Fibroblast of lung (primary cell): Measurements from ENCODE around the gene LPCAT3. TPM values are rescaled to one million over a fixed set of nuclear protein-coding genes. Genes with fewer than 3 reads are reported as not detected.

Experiments
- DNase-seq, 2 donors: peaks; one replicate each; pipeline versions ENCODE4 v3.0.0 to v3.0.0-alpha.2; 2010; ENCODE audit warnings: low read depth in 2 of 2
- H2AFZ ChIP-seq: 2 replicates; pipeline ENCODE4 v1.5.1; 2012; ENCODE audit warnings: low read length, control low read depth, inconsistent platforms
- H3K27ac ChIP-seq: 2 replicates; pipeline ENCODE4 v1.5.1; 2011; ENCODE audit warnings: low read length, control low read depth; ENCODE audit not compliant: insufficient read depth
- H3K27me3 ChIP-seq: 2 replicates; pipeline ENCODE4 v1.5.1; 2011; ENCODE audit warnings: mild to moderate bottlenecking, low read length; ENCODE audit not compliant: control insufficient read depth, insufficient read depth
- H3K36me3 ChIP-seq: 2 replicates; pipeline ENCODE4 v1.5.1; 2011; ENCODE audit warnings: low read length; ENCODE audit not compliant: control insufficient read depth, insufficient read depth
- H3K4me1 ChIP-seq: 2 replicates; pipeline ENCODE4 v1.5.1; 2011; ENCODE audit warnings: low read length; ENCODE audit not compliant: control insufficient read depth, insufficient read depth; ENCODE audit errors: extremely low read depth
- H3K4me2 ChIP-seq: 2 replicates; pipeline ENCODE4 v1.5.1; 2011; ENCODE audit warnings: low read length, control low read depth; ENCODE audit not compliant: insufficient read depth; ENCODE audit errors: extremely low read depth
- H3K4me3 ChIP-seq, 4 experiments: fragments of 200-600 bp in 1 of 4; sonication (generic) in 1 of 4; replicated peaks in 1 of 4; 2 replicates each; pipeline ENCODE4 v1.5.1; 2011 to 2016; ENCODE audit warnings: low read length in 4 of 4, low read depth in 3 of 4, mild to moderate bottlenecking in 3 of 4, control low read depth in 2 of 4, inconsistent platforms in 1 of 4, mixed read lengths in 1 of 4; ENCODE audit not compliant: insufficient read depth in 1 of 4; ENCODE audit errors: control extremely low read depth in 1 of 4
- H3K79me2 ChIP-seq: 2 replicates; pipeline ENCODE4 v1.5.1; 2012; ENCODE audit warnings: mild to moderate bottlenecking, low read length, inconsistent platforms; ENCODE audit not compliant: control insufficient read depth, insufficient read depth
- H3K9ac ChIP-seq: 2 replicates; pipeline ENCODE4 v1.5.1; 2011; ENCODE audit warnings: mild to moderate bottlenecking, low read length, control low read depth; ENCODE audit not compliant: insufficient read depth
- H3K9me3 ChIP-seq: 2 replicates; pipeline ENCODE4 v1.5.1; 2012; ENCODE audit warnings: low read depth, low read length; ENCODE audit not compliant: control insufficient read depth, insufficient read depth
- H4K20me1 ChIP-seq: 2 replicates; pipeline ENCODE4 v1.5.1; 2011; ENCODE audit warnings: low read length; ENCODE audit not compliant: control insufficient read depth, insufficient read depth; ENCODE audit errors: extremely low read depth
- EZH2 ChIP-seq: IDR thresholded peaks from 2 replicates; pipeline ENCODE4 v1.5.1; 2012; ENCODE audit warnings: low read length, control low read depth, mild to moderate bottlenecking; ENCODE audit errors: missing control alignments
- polyA plus RNA-seq, 2 donors: library from polyadenylated mRNA; depleted of rRNA in 1 of 2; stranded (reverse) in 1 of 2; unstranded in 1 of 2; fragments of >200 nt; gene quantifications; 2 replicates each; pipeline ENCODE4 v1.2.1, GENCODE V29; 2011 to 2012; ENCODE audit warnings: missing spikeins in 1 of 2
- total RNA-seq: library from RNA; depleted of rRNA; stranded (reverse); fragments of >200 nt; gene quantifications from 2 replicates; pipeline ENCODE4 v1.2.1, GENCODE V29; 2014
- TF ChIP-seq, protein P1 (sequence below), 2 donors: IDR thresholded peaks in 1 of 2; conservative IDR thresholded peaks in 1 of 2; 1 replicate in 1 of 2; 2 replicates in 1 of 2; pipeline ENCODE4 v1.5.1; 2011 to 2012; ENCODE audit warnings: low read length in 2 of 2, control low read depth in 1 of 2, inconsistent platforms in 1 of 2, low read depth in 1 of 2, mild to moderate bottlenecking in 1 of 2

LPCAT3 gene
- total and polyA plus RNA-seq, 2 donors (not counting 1 experiment from before 2014, with no cell fraction given) = 11.4 to 54.0 TPM

DNA sequence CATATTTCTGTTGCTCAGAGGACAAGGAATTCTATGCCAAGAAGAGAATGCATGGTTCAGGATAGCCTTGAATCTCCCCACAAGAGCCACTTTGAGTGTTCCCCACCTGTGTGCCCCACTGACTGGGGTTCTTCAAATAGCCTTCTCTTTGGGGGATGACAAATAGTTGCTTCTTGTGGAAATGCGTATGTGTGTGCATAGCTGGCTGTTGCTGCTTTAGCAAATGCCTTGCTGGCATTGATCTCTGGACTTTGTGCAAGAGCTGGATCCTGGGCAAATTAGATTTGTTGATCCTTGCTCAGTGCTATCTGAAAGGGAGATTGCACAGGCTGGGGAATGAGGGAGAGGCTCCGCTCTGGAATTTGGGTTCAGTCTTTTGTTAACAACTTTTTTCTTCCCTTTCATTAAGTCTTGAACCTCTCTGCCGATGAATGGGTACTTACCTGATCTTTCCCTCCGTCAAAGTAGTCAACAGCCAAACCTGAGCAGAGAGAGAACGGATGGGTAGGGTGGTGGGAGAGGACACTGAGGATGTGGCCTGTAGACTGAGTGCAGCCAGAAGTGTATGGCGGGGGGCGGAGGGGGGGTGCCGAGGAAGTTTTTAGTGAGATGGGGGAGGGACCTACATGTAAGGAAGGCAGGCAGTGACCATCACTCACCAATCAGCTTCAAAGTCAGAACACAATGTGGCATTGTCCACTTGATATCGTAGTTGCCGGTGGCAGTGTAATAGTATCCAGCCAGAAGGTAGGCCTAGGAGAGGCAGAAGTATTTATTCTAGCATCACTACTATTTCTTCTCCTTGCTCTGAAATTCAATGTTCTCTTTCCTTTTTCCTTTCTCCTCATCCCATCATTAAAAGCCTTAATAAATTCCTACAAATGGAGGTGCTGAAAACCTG is 36.9 kb downstream of the LPCAT3 start:
- H3K4me1 ChIP-seq = no peaks in the 10 kb centered on the region
- TF ChIP-seq, protein P1, sequence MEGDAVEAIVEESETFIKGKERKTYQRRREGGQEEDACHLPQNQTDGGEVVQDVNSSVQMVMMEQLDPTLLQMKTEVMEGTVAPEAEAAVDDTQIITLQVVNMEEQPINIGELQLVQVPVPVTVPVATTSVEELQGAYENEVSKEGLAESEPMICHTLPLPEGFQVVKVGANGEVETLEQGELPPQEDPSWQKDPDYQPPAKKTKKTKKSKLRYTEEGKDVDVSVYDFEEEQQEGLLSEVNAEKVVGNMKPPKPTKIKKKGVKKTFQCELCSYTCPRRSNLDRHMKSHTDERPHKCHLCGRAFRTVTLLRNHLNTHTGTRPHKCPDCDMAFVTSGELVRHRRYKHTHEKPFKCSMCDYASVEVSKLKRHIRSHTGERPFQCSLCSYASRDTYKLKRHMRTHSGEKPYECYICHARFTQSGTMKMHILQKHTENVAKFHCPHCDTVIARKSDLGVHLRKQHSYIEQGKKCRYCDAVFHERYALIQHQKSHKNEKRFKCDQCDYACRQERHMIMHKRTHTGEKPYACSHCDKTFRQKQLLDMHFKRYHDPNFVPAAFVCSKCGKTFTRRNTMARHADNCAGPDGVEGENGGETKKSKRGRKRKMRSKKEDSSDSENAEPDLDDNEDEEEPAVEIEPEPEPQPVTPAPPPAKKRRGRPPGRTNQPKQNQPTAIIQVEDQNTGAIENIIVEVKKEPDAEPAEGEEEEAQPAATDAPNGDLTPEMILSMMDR (conservative IDR thresholded peaks at IDR 0.05 in 1 of 2, IDR thresholded peaks at IDR 0.05 in 1 of 2; ENCODE audit: low read depth in 1 of 2, low read length in 2 of 2) = no peak
- TF ChIP-seq EZH2 = no peak
- no peak overlapping the region for H3K4me3 ChIP-seq
- H3K79me2 ChIP-seq = no peaks in the 10 kb centered on the region
- H3K36me3 ChIP-seq = peaks cover 15% of the 10 kb centered on the region
- no peak overlapping the region for H3K9ac ChIP-seq
- no peaks in the 10 kb centered on the region for H3K27me3 ChIP-seq
- no peak for DNase-seq
- H2AFZ ChIP-seq = no peak overlapping the region
- no peak overlapping the region for H3K27ac ChIP-seq
- no peak overlapping the region for H3K4me2 ChIP-seq
- H4K20me1 ChIP-seq = no peaks in the 10 kb centered on the region
- no peaks in the 10 kb centered on the region for H3K9me3 ChIP-seq

- Histone ChIP-seq H3K36me3 (peaks cover 15% of the 10 kb centered on the region), H3K9me3 (no peaks in the 10 kb centered on the region), H3K4me1 (no peaks in the 10 kb centered on the region), H4K20me1 (no peaks in the 10 kb centered on the region), H3K4me3 (no peak overlapping the region), H3K79me2 (no peaks in the 10 kb centered on the region), H3K9ac (no peak overlapping the region), H3K27me3 (no peaks in the 10 kb centered on the region), H2AFZ (no peak overlapping the region), H3K4me2 (no peak overlapping the region), H3K27ac (no peak overlapping the region)
- no peak for DNase-seq
- TF ChIP-seq, protein P1 (conservative IDR thresholded peaks at IDR 0.05 in 1 of 2, IDR thresholded peaks at IDR 0.05 in 1 of 2; ENCODE audit: low read depth in 1 of 2, low read length in 2 of 2) = no peak
- TF ChIP-seq EZH2 = no peak
Observed at GRCh38 chr12:6980740-6981139, 37.5 kb downstream of the LPCAT3 start.

GRCh38 chr12:6980075-6980474 is 38.2 kb downstream of the LPCAT3 start:
- no peaks in the 10 kb centered on the region for H3K27me3 ChIP-seq
- H3K79me2 ChIP-seq = no peaks in the 10 kb centered on the region
- TF ChIP-seq EZH2 = no peak
- TF ChIP-seq, protein P1 (conservative IDR thresholded peaks at IDR 0.05 in 1 of 2, IDR thresholded peaks at IDR 0.05 in 1 of 2; ENCODE audit: low read depth in 1 of 2, low read length in 2 of 2) = no peak
- no peak overlapping the region for H3K4me2 ChIP-seq
- DNase-seq = no peak
- no peak overlapping the region for H3K4me3 ChIP-seq
- no peaks in the 10 kb centered on the region for H3K4me1 ChIP-seq
- H3K9ac ChIP-seq = no peak overlapping the region
- H3K9me3 ChIP-seq = no peaks in the 10 kb centered on the region
- H3K36me3 ChIP-seq = peaks cover 15% of the 10 kb centered on the region
- no peak overlapping the region for H2AFZ ChIP-seq
- H3K27ac ChIP-seq = no peak overlapping the region
- H4K20me1 ChIP-seq = no peaks in the 10 kb centered on the region
